Measurements from ENCODE around the gene TP53. TPM values are rescaled to one million over a fixed set of nuclear protein-coding genes. Genes with fewer than 3 reads are reported as not detected.

Gene TP53
- total and polyA plus RNA-seq, 9 of the 15 experiments (the other 6 are each of a cell fraction or from before 2014, with no cell fraction given): 2.8 to 14.0 (median 7.1) TPM

DNA sequence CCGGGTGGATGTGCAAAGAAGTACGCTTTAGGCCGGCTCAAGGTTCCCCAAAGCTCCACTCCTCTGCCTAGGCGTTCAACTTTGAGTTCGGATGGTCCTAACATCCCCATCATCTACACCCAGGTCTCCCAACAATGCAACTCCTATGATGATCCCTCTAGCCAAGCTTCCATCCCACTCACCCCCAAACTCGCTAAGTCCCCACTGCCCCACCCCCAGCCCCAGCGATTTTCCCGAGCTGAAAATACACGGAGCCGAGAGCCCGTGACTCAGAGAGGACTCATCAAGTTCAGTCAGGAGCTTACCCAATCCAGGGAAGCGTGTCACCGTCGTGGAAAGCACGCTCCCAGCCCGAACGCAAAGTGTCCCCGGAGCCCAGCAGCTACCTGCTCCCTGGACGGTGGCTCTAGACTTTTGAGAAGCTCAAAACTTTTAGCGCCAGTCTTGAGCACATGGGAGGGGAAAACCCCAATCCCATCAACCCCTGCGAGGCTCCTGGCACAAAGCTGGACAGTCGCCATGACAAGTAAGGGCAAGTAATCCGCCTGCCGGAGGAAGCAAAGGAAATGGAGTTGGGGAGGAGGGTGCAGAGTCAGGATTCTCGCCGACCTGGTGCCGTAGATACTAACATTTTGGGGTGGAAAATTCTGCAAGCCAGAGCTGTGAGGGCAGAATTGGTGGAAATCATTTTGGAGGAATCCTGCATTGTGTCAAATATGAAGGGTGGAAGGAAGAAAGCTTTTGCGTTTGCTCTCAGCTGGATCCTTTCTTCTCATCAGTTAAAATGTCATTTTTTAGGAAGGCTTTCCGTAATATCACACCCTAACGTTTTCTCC lies at the start of gene TP53 (continued):
- peak; percentile 10 for TF ChIP-seq NEUROD1 (IDR thresholded peaks at IDR 0.05; ENCODE audit: borderline replicate concordance, low read depth, low read length, partially characterized antibody)
- TF ChIP-seq RNF2 (IDR thresholded peaks at IDR 0.05): peak; percentile 38; the same call in 1 of the 2 replicates
- TF ChIP-seq SP1 (CRISPR knock-in tag; IDR thresholded peaks at IDR 0.05): peak; percentile 74; the same call in 1 of the 2 replicates
- TF ChIP-seq L3MBTL2 (IDR thresholded peaks at IDR 0.05): peak; percentile 73
- no peak for TF ChIP-seq CC2D1A (IDR thresholded peaks at IDR 0.05)
- peak; percentile 19; the same call in 1 of the 2 replicates for TF ChIP-seq FOXK1 (CRISPR knock-in tag; IDR thresholded peaks at IDR 0.05; ENCODE audit: borderline replicate concordance)
- peak; percentile 10; the same call in 1 of the 2 replicates for TF ChIP-seq STAT5A (IDR thresholded peaks at IDR 0.05; ENCODE audit: borderline replicate concordance, low read length)
- TF ChIP-seq, protein P1, sequence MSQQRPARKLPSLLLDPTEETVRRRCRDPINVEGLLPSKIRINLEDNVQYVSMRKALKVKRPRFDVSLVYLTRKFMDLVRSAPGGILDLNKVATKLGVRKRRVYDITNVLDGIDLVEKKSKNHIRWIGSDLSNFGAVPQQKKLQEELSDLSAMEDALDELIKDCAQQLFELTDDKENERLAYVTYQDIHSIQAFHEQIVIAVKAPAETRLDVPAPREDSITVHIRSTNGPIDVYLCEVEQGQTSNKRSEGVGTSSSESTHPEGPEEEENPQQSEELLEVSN (IDR thresholded peaks at IDR 0.05; ENCODE audit: borderline replicate concordance in 1 of 2, extremely low read depth in 1 of 2, insufficient read depth in 1 of 2, insufficient read length in 1 of 2, low read depth in 1 of 2, low read length in 1 of 2, poor library complexity in 1 of 2, severe bottlenecking in 1 of 2): peak; percentile 54 to 77
- no peak for TF ChIP-seq SMAD4 (CRISPR knock-in tag; conservative IDR thresholded peaks at IDR 0.05)
- TF ChIP-seq, protein P2, sequence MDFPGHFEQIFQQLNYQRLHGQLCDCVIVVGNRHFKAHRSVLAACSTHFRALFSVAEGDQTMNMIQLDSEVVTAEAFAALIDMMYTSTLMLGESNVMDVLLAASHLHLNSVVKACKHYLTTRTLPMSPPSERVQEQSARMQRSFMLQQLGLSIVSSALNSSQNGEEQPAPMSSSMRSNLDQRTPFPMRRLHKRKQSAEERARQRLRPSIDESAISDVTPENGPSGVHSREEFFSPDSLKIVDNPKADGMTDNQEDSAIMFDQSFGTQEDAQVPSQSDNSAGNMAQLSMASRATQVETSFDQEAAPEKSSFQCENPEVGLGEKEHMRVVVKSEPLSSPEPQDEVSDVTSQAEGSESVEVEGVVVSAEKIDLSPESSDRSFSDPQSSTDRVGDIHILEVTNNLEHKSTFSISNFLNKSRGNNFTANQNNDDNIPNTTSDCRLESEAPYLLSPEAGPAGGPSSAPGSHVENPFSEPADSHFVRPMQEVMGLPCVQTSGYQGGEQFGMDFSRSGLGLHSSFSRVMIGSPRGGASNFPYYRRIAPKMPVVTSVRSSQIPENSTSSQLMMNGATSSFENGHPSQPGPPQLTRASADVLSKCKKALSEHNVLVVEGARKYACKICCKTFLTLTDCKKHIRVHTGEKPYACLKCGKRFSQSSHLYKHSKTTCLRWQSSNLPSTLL (IDR thresholded peaks at IDR 0.05): peak; percentile 52; the same call in 1 of the 2 replicates
- TF ChIP-seq, protein P3, sequence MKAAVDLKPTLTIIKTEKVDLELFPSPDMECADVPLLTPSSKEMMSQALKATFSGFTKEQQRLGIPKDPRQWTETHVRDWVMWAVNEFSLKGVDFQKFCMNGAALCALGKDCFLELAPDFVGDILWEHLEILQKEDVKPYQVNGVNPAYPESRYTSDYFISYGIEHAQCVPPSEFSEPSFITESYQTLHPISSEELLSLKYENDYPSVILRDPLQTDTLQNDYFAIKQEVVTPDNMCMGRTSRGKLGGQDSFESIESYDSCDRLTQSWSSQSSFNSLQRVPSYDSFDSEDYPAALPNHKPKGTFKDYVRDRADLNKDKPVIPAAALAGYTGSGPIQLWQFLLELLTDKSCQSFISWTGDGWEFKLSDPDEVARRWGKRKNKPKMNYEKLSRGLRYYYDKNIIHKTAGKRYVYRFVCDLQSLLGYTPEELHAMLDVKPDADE (conservative IDR thresholded peaks at IDR 0.05; ENCODE audit: control insufficient read depth, low read depth, low read length): peak; percentile 72
- TF ChIP-seq TCF7L2 (IDR thresholded peaks at IDR 0.05; ENCODE audit: low read depth, low read length): peak; percentile 44; the same call in 1 of the 2 replicates
- peak; percentile 94 to 100 (median 99) for TF ChIP-seq YY1 (IDR thresholded peaks at IDR 0.05; ENCODE audit: borderline replicate concordance in 1 of 3, control insufficient read depth in 1 of 3, extremely low read depth in 1 of 3, insufficient read depth in 3 of 3, insufficient read length in 1 of 3, insufficient replicate concordance in 2 of 3, low read depth in 1 of 3, low read length in 2 of 3)
- TF ChIP-seq, protein P4, sequence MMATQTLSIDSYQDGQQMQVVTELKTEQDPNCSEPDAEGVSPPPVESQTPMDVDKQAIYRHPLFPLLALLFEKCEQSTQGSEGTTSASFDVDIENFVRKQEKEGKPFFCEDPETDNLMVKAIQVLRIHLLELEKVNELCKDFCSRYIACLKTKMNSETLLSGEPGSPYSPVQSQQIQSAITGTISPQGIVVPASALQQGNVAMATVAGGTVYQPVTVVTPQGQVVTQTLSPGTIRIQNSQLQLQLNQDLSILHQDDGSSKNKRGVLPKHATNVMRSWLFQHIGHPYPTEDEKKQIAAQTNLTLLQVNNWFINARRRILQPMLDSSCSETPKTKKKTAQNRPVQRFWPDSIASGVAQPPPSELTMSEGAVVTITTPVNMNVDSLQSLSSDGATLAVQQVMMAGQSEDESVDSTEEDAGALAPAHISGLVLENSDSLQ (IDR thresholded peaks at IDR 0.05): 0 out of 2 replicates have a peak, but pooled peaks have one; percentile 14
- TF ChIP-seq, protein P5, sequence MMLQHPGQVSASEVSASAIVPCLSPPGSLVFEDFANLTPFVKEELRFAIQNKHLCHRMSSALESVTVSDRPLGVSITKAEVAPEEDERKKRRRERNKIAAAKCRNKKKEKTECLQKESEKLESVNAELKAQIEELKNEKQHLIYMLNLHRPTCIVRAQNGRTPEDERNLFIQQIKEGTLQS (IDR thresholded peaks at IDR 0.05): peak; percentile 59
- TF ChIP-seq, protein P5 (CRISPR knock-in tag; conservative IDR thresholded peaks at IDR 0.05): no peak
